H9 (cell line): Measurements from ENCODE around the gene CTSH. TPM values are rescaled to one million over a fixed set of nuclear protein-coding genes. Genes with fewer than 3 reads are reported as not detected.

ENCODE experiments used
- DNase-seq: peaks from one replicate; pipeline ENCODE4 v3.0.0-alpha.2; 2017
- H2AFZ ChIP-seq: one replicate; pipeline ENCODE4 v1.6.1; 2013; ENCODE audit warnings: mild to moderate bottlenecking, low read length, control low read depth, moderate library complexity
- H2AK5ac ChIP-seq: 2 replicates; pipeline ENCODE4 v1.6.1; 2013; ENCODE audit warnings: low read length, control low read depth, mixed read lengths; ENCODE audit not compliant: insufficient read length
- H2BK120ac ChIP-seq: one replicate; pipeline ENCODE4 v1.6.1; 2013; ENCODE audit warnings: low read depth, mild to moderate bottlenecking, low read length, control low read depth, inconsistent platforms; ENCODE audit not compliant: poor library complexity, severe bottlenecking
- H2BK12ac ChIP-seq: 2 replicates; pipeline ENCODE4 v1.6.1; 2013; ENCODE audit warnings: low read length, control low read depth, mixed read lengths, low read depth; ENCODE audit not compliant: insufficient read length
- H2BK15ac ChIP-seq: 2 replicates; pipeline ENCODE4 v1.6.1; 2013; ENCODE audit warnings: low read depth, low read length, control low read depth
- H2BK20ac ChIP-seq: one replicate; pipeline ENCODE4 v1.6.1; 2013; ENCODE audit warnings: low read depth, mild to moderate bottlenecking, low read length, control low read depth, inconsistent platforms; ENCODE audit not compliant: poor library complexity, severe bottlenecking
- H2BK5ac ChIP-seq: 2 replicates; pipeline ENCODE4 v1.6.1; 2013; ENCODE audit warnings: low read length, control low read depth, mixed read lengths; ENCODE audit not compliant: insufficient read length
- H3K14ac ChIP-seq: 2 replicates; pipeline ENCODE4 v1.6.1; 2013; ENCODE audit warnings: low read length, control low read depth; ENCODE audit not compliant: insufficient read depth
- H3K18ac ChIP-seq: 2 replicates; pipeline ENCODE4 v1.6.1; 2013; ENCODE audit warnings: low read depth, mild to moderate bottlenecking, mixed read lengths, low read length, control low read depth; ENCODE audit not compliant: insufficient read length
- H3K23ac ChIP-seq: 2 replicates; pipeline ENCODE4 v1.6.1; 2013; ENCODE audit warnings: low read length, control low read depth, mixed read lengths, low read depth; ENCODE audit not compliant: insufficient read length
- H3K23me2 ChIP-seq: 2 replicates; pipeline ENCODE4 v1.6.1; 2013; ENCODE audit warnings: low read depth, mild to moderate bottlenecking, mixed read lengths, low read length, control low read depth; ENCODE audit not compliant: insufficient read length, poor library complexity, severe bottlenecking
- H3K27ac ChIP-seq: 2 replicates; pipeline ENCODE4 v1.5.1; 2013; ENCODE audit warnings: low read length, control low read depth, mixed read lengths, low read depth; ENCODE audit not compliant: insufficient read length
- H3K27me3 ChIP-seq: 2 replicates; pipeline ENCODE4 v1.6.1; 2013; ENCODE audit warnings: low read length, control low read depth, inconsistent platforms; ENCODE audit not compliant: insufficient read depth
- H3K4ac ChIP-seq: 2 replicates; pipeline ENCODE4 v1.6.1; 2013; ENCODE audit warnings: low read depth, mild to moderate bottlenecking, control low read depth, inconsistent platforms, low read length, moderate library complexity
- H3K4me1 ChIP-seq: 2 replicates; pipeline ENCODE4 v1.6.1; 2013; ENCODE audit warnings: low read length, control low read depth, inconsistent platforms; ENCODE audit not compliant: insufficient read depth
- H3K4me2 ChIP-seq: 2 replicates; pipeline ENCODE4 v1.6.1; 2013; ENCODE audit warnings: low read length, control low read depth, mixed read lengths; ENCODE audit not compliant: insufficient read length, insufficient read depth
- H3K56ac ChIP-seq: 2 replicates; pipeline ENCODE4 v1.6.1; 2013; ENCODE audit warnings: low read depth, mild to moderate bottlenecking, mixed read lengths, low read length, control low read depth; ENCODE audit not compliant: insufficient read length
- H3K79me1 ChIP-seq: 2 replicates; pipeline ENCODE4 v1.6.1; 2013; ENCODE audit warnings: low read depth, mild to moderate bottlenecking, moderate library complexity, low read length, control low read depth, inconsistent platforms; ENCODE audit not compliant: insufficient read depth, poor library complexity, severe bottlenecking
- H3K79me2 ChIP-seq: 2 replicates; pipeline ENCODE4 v1.6.1; 2013; ENCODE audit warnings: low read length, control low read depth, inconsistent platforms; ENCODE audit not compliant: insufficient read depth
- H3K9ac ChIP-seq: 2 replicates; pipeline ENCODE4 v1.6.1; 2013; ENCODE audit warnings: low read length, control low read depth, mixed read lengths; ENCODE audit not compliant: insufficient read length; ENCODE audit errors: extremely low read depth
- H3K9me3 ChIP-seq: one replicate; pipeline ENCODE4 v1.6.1; 2013; ENCODE audit warnings: low read depth, low read length, inconsistent platforms; ENCODE audit not compliant: control insufficient read depth
- H3T11ph ChIP-seq: one replicate; pipeline ENCODE4 v1.6.1; 2013; ENCODE audit warnings: mild to moderate bottlenecking, low read length, control low read depth, inconsistent platforms
- H4K20me1 ChIP-seq: one replicate; pipeline ENCODE4 v1.6.1; 2013; ENCODE audit not compliant: control insufficient read depth, insufficient read length, insufficient read depth
- H4K5ac ChIP-seq: 2 replicates; pipeline ENCODE4 v1.6.1; 2013; ENCODE audit warnings: low read depth, mild to moderate bottlenecking, mixed read lengths, low read length, control low read depth; ENCODE audit not compliant: insufficient read length
- H4K8ac ChIP-seq: replicated peaks from 2 replicates; pipeline ENCODE4 v1.6.1; 2013; ENCODE audit warnings: low read length, control low read depth, mixed read lengths, low read depth; ENCODE audit not compliant: insufficient read length
- H4K91ac ChIP-seq: 2 replicates; pipeline ENCODE4 v1.6.1; 2013; ENCODE audit warnings: low read depth, mild to moderate bottlenecking, moderate library complexity, mixed read lengths, low read length, control low read depth; ENCODE audit not compliant: insufficient read length
- H3K27ac Mint-ChIP-seq, 3 experiments: 2 replicates in 2 of 3; 3 replicates in 1 of 3; pipeline ENCODE4 v1.8.0; 2020 to 2021; ENCODE audit warnings: mixed read lengths in 3 of 3, mild to moderate bottlenecking in 1 of 3, moderate library complexity in 1 of 3
- H3K27me3 Mint-ChIP-seq: 2 replicates; pipeline ENCODE4 v1.8.0; 2021; ENCODE audit warnings: low read depth, mild to moderate bottlenecking, moderate library complexity, mixed read lengths
- H3K36me3 Mint-ChIP-seq, 3 experiments: 2 replicates in 2 of 3; 3 replicates in 1 of 3; pipeline ENCODE4 v1.8.0; 2020 to 2021; ENCODE audit warnings: low read depth in 3 of 3, mixed read lengths in 3 of 3; ENCODE audit not compliant: insufficient read depth in 1 of 3
- H3K4me1 Mint-ChIP-seq, 2 experiments: 2 replicates each; pipeline ENCODE4 v1.8.0; 2020; ENCODE audit warnings: mixed read lengths in 2 of 2
- H3K4me3 Mint-ChIP-seq, 2 experiments: 2 replicates in 1 of 2; 3 replicates in 1 of 2; pipeline ENCODE4 v1.8.0; 2020 to 2021; ENCODE audit warnings: mild to moderate bottlenecking in 2 of 2, mixed read lengths in 2 of 2, moderate library complexity in 1 of 2
- H3K9me3 Mint-ChIP-seq, 2 experiments: 2 replicates in 1 of 2; 3 replicates in 1 of 2; pipeline ENCODE4 v1.8.0; 2020; ENCODE audit warnings: mild to moderate bottlenecking in 2 of 2, mixed read lengths in 2 of 2, moderate library complexity in 1 of 2
- WGBS: extraction: QIAGEN DNeasy Blood & Tissue Kit; methylation state at CpG from one replicate; pipeline ENCODE4 v1.1.7; 2013; ENCODE audit warnings: missing lambda C conversion rate, low lambda C conversion rate, mixed read lengths; ENCODE audit not compliant: insufficient read length; ENCODE audit errors: extremely low coverage; 5-methylcytosine and 5-hydroxymethylcytosine counted together
- total RNA-seq: library from RNA; stranded (reverse); gene quantifications from 2 replicates; pipeline ENCODE4 v1.2.1, GENCODE V29; 2021
- TF ChIP-seq, protein P1 (sequence below): fragments of 200-600 bp; sonication (generic); conservative IDR thresholded peaks from 3 replicates; pipeline ENCODE4 v1.8.0; 2021; ENCODE audit warnings: antibody characterized with exemption, mild to moderate bottlenecking

Gene CTSH
- total RNA-seq, 1 experiment from 2014 or later: 15.5 TPM

DNA sequence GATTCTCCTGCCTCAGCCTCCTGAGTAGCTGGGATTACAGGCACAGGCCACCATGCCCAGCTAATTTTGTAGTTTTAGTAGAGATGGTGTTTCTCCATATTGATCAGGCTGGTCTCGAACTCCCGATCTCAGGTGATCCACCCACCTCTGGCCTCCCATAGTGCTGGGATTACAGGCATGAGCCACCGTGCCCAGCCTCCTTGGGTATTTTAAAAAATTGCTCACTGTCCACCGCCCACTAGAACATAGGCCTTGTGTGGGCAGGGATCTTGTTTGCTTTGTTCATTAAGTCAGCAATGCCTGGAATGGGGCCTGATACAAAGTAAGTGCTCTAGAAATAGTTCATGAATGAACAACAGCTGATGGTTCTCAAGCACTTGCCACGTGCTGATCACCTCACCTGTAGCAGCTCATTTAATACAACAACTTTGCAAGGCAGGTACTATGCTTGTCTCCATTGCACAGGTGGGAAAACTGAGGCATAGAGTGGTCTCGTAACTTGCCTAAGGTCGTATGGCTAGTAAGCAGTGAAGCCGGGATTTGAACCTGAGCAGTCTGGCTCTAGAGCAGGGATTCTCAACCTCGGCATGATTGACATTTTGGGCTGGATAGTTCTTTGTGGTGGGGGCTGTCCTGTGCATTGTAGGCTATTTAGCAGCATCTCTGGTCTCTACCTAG, 12.7 kb upstream of the CTSH start:
- Histone ChIP-seq H3K79me2 (no peaks in the 10 kb centered on the region), H3K27me3 (no peaks in the 10 kb centered on the region), H3K4me1 (peaks cover 5% of the 10 kb centered on the region; the same call in 1 of the 2 replicates), H3K27ac (no peak overlapping the region), H2BK20ac (no peak overlapping the region), H3K23ac (no peak overlapping the region), H4K5ac (no peak overlapping the region), H3K4ac (no peak overlapping the region), H3T11ph (peak overlapping the region; percentile 4), H2BK12ac (no peak overlapping the region), H3K9me3 (no peaks in the 10 kb centered on the region), H3K23me2 (no peaks in the 10 kb centered on the region), H4K8ac (no peak overlapping the region), H3K56ac (no peak overlapping the region), H2AFZ (no peak overlapping the region), H4K20me1 (no peaks in the 10 kb centered on the region), H3K9ac (no peak overlapping the region), H3K4me2 (no peak overlapping the region), H3K14ac (no peak overlapping the region), H3K18ac (no peak overlapping the region), H2BK5ac (no peak overlapping the region), H2BK120ac (no peak overlapping the region), H3K79me1 (no peaks in the 10 kb centered on the region), H2BK15ac (no peak overlapping the region), H2AK5ac (no peak overlapping the region), H4K91ac (no peak overlapping the region)
- no peak for DNase-seq
- Mint-ChIP-seq H3K27ac (no peak overlapping the region), H3K9me3 (peaks cover 0 to 3% of the 10 kb centered on the region in 2 experiments; a peak in 2 of 5 replicates), H3K4me3 (no peak overlapping the region), H3K27me3 (peaks cover 5% of the 10 kb centered on the region; the same call in 1 of the 2 replicates), H3K36me3 (no peaks in the 10 kb centered on the region; a peak in 1 of 7 replicates), H3K4me1 (peaks cover 10 to 13% of the 10 kb centered on the region in 2 experiments)
- no CpG with 5 or more reads among the region's 9 CpGs for WGBS
- TF ChIP-seq, protein P1, sequence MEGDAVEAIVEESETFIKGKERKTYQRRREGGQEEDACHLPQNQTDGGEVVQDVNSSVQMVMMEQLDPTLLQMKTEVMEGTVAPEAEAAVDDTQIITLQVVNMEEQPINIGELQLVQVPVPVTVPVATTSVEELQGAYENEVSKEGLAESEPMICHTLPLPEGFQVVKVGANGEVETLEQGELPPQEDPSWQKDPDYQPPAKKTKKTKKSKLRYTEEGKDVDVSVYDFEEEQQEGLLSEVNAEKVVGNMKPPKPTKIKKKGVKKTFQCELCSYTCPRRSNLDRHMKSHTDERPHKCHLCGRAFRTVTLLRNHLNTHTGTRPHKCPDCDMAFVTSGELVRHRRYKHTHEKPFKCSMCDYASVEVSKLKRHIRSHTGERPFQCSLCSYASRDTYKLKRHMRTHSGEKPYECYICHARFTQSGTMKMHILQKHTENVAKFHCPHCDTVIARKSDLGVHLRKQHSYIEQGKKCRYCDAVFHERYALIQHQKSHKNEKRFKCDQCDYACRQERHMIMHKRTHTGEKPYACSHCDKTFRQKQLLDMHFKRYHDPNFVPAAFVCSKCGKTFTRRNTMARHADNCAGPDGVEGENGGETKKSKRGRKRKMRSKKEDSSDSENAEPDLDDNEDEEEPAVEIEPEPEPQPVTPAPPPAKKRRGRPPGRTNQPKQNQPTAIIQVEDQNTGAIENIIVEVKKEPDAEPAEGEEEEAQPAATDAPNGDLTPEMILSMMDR: no peak
